ENCODE results near the gene GRM5.

GRCh38 chr11:88813233-88813915 is 252.4 kb downstream of the GRM5 start:
- TF ChIP-seq POLR2A (IDR thresholded peaks at IDR 0.05), result no peak
- no peak for TF ChIP-seq CTCF (IDR thresholded peaks at IDR 0.05)
